Epithelial cell of proximal tubule (primary cell): ENCODE results near the gene NDUFV1. TPM values are rescaled to one million over a fixed set of nuclear protein-coding genes. Genes with fewer than 3 reads are reported as not detected.

Experiments used
- DNase-seq: peaks from one replicate; pipeline ENCODE4 v3.0.0-alpha.2; 2011; ENCODE audit warnings: low read depth
- H3K4me3 ChIP-seq: 2 replicates; pipeline ENCODE4 v1.5.1; 2011; ENCODE audit warnings: low read depth, mild to moderate bottlenecking, low read length
- total RNA-seq: library from RNA; depleted of rRNA; stranded (reverse); fragments of >200 nt; gene quantifications from 2 replicates; pipeline ENCODE4 v1.2.3, GENCODE V29; 2015
- TF ChIP-seq, protein P1 (sequence below): conservative IDR thresholded peaks from 2 replicates; pipeline ENCODE4 v1.5.1; 2012; ENCODE audit warnings: low read depth, mild to moderate bottlenecking, low read length

NDUFV1 gene
- total RNA-seq, 1 donor from 2014 or later, result 226 TPM

- H3K4me3 ChIP-seq, result no peak overlapping the region
- no peak for DNase-seq
- TF ChIP-seq, protein P1, sequence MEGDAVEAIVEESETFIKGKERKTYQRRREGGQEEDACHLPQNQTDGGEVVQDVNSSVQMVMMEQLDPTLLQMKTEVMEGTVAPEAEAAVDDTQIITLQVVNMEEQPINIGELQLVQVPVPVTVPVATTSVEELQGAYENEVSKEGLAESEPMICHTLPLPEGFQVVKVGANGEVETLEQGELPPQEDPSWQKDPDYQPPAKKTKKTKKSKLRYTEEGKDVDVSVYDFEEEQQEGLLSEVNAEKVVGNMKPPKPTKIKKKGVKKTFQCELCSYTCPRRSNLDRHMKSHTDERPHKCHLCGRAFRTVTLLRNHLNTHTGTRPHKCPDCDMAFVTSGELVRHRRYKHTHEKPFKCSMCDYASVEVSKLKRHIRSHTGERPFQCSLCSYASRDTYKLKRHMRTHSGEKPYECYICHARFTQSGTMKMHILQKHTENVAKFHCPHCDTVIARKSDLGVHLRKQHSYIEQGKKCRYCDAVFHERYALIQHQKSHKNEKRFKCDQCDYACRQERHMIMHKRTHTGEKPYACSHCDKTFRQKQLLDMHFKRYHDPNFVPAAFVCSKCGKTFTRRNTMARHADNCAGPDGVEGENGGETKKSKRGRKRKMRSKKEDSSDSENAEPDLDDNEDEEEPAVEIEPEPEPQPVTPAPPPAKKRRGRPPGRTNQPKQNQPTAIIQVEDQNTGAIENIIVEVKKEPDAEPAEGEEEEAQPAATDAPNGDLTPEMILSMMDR, result no peak
These were observed 40.0 kb downstream of the NDUFV1 start for GRCh38 chr11:67646535-67647336.

DNA sequence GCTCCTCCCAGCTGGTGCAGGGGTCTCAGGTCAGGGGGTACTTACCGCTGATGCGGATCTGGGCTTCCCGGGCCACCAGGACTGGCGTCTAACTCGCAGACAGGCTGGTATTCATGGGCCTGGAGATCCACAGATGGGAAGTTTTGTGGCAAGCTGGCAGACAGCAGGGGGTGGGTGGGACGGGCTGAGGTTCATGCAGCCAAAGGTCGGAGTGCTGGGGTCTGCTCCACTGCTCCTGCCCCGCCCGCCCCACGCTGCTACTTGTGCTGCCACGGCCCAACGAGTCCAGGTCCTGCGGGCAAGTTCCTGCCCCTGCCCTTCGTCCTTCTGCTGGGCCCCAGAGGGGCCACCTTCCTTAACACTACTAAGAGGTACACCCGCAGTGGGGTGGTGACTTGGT is 40.7 kb downstream of the NDUFV1 start:
- no peak for DNase-seq
- TF ChIP-seq, protein P1, result no peak
- H3K4me3 ChIP-seq, result no peak overlapping the region

GRCh38 chr11:67648140-67648795 is 41.5 kb downstream of the NDUFV1 start:
- TF ChIP-seq, protein P1, result peak; percentile 45
- H3K4me3 ChIP-seq, result no peak overlapping the region
- no peak for DNase-seq

- H3K4me3 ChIP-seq, result no peak overlapping the region
- TF ChIP-seq, protein P1, result no peak
- no peak for DNase-seq
These were observed 42.3 kb downstream of the NDUFV1 start for GRCh38 chr11:67648796-67649613.

DNA sequence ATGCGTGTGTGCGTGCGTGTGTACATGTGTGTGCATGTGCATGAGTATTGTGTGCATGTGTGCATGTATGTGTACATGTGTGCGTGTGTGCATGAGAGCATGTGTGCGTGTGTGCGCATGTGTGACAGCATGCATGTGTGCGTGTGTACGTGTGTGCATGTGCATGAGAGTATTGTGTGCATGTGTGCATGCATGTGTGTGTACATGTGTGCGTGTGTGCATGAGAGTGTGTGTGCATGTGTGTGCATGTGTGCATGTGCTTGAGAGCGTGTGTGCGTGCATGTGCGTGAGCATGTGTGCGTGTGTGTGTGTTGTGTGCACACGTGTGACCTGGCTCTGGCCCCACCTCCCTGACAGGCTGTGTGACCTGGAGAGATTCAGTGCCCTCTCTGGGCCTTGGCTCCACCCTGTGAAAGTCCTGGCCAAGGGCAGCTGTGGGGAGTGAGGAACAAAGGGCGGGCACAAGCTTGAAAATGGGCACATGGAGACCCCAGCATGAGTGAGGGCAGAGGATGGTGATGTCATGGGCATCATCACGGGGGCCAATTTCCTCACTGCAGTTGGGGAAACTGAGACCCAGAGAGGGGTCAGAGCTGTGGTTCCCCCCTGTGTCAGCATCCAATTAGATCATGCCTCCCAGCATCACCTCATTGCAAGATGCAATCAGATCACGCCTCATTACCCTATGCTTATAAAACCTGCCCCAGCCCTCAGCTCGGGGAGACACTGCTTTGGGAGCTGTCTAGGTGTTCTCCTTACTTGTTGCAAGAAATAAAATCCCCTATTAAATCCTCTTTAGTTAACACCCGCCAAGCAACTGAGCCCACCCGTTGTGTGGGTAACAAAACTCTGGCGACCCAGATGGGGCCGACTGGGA is 43.1 kb downstream of the NDUFV1 start:
- TF ChIP-seq, protein P1, result no peak
- H3K4me3 ChIP-seq, result peak overlapping the region; percentile 63
- no peak for DNase-seq
